HG03025 (cell line): ENCODE measurements around the gene SHISA5.
"Not testable (repeated sequence)": the region's sequence is repeated elsewhere in the genome, so short reads cannot be mapped to it uniquely, and the experiment has no call there.

ENCODE experiments used
- ATAC-seq: cut with Tn5 transposase; IDR thresholded peaks from one replicate; pipeline ENCODE4 v1.9.1; 2021; ENCODE audit warnings: mild to moderate bottlenecking, moderate library complexity; ENCODE audit not compliant: unreplicated experiment, low FRiP score

The SHISA5 gene

DNA sequence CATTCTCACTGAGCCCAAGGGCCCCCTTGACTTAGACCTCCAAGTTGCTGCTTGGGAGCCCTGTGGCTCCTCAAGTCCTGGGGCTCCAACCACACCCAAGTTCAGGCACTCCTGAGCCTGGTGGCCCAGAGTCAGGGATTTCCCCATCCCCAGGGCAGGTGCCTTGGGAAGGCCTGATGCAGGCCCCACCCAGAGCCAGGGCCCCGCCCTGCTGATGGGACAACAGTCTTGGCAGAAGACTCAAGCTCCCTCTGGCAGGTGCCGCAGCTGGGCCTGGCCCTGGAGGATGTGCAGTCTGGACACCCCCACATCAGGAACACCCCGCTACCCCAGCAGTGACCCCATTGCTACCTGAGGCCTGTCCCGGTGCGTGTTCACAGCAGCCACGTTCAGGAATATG is 17.7 kb upstream of the SHISA5 start:
- no peak for ATAC-seq

DNA sequence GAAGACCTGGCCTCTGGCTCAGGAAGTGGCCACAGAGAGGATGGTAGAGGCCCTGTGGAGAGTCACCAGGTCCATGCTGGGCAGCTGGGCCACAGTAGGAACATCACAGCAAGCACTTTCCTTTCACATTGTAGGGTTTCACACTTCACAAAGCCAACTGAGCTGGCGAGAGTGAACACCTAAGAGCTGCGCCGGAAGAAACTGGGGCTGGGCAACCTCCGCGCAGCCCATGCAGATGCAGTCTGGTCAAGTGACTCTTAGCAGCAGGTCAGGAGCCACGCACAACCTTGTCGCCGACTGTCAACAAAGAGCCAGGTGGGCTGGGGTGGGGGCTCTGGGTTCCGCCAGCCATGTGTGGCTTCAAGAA is 15.3 kb upstream of the SHISA5 start:
- ATAC-seq = no peak

DNA sequence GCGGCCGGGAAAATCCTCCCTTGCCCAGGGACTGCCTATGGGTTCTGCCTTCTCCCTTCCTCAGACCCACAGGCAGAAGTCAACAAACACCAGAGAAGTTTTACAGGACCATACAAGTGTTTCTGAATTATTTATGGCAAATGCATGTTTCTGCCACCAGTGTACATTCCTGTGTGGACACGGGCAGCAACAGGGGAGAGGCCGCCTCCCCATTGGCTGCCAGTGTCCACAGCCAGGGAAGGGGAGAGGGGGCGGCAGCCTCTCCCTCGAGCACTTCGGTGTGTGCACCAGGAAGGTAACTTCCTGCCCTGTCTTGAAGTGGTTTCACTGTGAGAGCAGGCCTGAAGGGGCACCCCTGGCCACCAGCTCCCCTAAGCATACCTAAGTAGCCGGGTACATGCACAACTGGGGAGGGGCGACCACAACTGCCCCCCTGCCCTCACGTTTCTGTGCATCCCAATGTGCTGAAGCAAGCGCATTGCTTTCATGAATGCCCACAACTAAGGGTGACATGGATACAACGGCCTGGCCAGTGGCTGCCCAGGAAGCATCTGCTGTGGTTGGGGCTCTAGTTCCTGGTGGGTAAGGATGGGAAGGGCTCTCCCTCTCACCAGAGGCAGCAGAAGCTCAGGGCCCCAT is 14.8 kb upstream of the SHISA5 start:
- no peak for ATAC-seq

DNA sequence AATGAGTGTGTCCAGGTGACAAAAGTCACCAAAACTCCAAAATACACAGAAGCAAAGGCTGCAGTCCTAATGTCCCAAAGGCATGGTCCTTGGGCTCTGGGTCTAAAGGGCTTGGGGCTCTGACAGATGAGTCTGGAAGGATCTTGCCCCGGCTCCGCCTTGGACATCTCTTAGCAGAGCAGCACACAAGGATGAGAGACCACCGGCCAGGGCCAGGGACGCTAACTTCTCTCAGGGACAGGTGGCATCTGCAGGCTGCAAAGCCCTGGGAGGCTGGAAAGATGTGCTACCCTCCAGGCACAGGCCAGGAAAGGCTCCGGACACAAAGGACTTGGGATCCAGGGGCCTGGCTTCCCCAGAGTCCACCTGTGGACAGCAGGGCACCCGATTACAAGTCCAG is 14.1 kb upstream of the SHISA5 start:
- ATAC-seq = no peak

DNA sequence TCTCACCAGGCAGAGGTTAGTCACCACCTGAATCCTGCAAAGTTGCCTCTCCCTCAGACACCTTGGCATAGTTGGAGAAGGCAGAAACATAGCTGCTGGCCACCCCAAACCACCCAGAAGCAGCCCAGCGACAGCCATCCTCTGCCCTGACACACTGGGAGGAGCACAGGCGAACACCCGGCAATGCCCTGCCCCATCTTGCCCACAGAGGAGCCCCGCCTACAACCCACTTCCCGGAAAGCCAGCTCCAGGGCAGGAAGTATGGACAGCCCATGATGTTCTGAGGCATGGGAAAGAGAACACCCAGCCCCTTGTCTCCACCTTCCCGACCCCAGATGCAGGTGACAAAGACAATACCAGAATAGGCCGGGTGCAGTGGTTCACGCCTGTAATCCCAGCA is 12.6 kb upstream of the SHISA5 start:
- no peak for ATAC-seq

DNA sequence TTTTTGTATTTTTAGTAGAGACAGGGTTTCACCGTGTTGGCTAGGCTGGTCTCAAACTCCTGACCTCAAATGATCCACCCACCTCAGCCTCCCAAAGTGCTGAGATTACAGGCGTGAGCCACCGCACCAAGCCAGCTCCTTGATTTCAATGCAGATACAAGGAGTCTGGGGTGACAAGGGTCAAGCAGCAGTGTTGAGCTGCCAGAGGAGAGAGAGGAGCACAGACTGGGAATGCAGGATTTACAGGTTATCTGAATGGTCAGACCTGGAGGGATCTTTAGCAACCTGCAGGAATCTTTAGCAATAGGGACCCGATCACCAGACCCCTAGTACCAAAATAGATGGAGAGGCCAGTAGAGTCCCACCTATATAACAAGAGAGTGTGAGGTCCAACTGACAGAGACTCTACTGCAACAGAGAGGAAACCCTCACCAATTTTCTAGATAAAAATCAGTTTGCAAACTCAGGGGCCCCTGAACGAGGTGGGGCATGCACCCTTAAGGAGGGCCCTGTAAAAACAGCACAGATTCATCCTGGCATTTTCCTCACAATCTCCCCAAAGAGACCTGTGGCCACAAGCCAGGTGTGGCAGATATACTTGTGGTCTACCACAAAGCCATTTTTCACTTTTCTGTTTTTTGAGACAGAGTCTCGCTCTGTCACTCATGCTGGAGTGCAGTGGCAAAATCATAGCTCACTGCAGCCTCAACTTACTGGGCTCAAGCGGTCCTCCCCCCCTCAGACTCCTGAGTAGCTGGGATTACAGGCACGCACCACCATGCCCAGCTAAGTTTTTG is 10.7 kb upstream of the SHISA5 start:
- no peak for ATAC-seq

DNA sequence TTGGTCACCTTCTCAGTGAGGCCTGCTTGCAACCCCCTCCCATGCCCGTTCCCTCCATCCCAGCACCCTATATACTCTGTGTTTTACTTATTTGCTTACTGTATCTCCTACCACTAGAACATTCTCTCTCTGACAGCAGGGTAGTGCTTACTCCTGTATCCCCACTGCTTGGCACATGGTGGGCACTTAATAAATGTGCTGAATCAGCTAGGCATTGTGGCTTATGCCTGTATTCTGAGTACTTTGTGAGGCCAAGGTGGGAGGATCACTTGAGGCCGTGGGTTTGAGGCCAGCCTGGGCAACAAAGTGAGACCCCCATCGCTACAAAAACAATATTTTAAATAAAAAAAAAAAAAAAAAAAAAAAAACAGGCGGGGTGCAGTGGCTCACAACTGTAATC is 7.6 kb upstream of the SHISA5 start:
- no peak for ATAC-seq

DNA sequence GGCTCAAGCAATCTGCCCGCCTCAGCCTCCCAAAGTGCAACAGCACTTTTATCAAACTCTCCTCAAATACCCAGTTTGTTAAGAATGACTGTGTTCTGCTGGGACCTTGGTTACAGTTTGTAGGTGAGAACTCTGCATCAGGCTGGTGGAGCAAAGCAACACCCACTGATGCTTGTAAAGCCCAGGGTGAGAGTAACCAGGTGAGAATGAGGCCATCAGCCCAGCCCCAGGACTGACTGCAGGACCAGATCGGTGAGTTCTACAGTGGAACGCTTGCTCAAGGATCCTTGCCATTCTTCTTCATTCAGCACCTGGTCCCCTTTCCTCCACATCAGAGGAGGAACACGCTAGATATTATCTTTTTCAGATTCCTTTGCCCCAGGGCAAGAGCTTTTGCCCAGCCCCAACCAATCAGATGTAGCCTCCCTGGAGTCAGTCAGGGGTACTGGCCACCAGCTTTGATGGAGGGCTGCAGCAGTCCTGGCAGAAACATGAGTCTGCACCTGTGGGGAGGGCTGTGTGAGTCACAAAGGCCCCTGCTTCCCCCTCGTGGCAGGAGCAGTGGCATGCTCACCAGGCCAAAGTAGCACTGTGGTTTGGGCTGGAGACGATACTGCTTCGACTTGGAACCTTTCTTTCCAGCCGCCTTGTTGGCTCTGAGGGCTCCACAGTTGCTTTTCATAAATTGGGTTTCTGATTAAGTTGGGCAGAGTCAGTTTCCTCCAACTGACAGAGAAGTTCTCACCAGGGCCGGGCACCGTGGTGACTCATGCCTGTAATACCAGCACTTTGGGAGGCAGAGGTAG is 3.5 kb upstream of the SHISA5 start:
- ATAC-seq = no peak

DNA sequence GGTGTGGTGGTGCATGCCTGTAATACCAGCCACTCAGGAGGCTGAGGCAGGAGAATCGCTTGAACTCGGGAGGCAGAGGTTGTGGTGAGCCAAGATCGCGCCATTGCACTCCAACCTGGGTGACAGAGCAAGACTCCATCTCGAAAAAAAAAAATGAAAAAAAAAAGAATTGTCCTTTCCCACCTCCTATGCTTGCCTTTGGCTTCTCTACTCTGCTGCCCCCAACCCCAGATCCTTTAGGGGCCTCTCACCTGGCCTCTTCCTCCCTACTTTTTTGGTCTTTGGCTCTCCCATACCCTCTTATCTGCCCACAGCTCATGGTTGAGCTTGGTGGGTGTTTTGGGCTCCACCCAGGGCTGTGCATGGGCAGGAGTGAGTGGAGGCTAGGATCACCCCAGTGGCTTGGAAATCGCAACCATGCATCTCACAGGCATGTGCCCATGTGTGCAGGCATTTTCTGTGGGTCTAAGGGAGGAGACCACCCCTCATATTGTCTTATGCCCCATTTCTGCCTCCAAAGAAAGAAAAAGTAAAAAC is 2.1 kb upstream of the SHISA5 start:
- no peak for ATAC-seq

DNA sequence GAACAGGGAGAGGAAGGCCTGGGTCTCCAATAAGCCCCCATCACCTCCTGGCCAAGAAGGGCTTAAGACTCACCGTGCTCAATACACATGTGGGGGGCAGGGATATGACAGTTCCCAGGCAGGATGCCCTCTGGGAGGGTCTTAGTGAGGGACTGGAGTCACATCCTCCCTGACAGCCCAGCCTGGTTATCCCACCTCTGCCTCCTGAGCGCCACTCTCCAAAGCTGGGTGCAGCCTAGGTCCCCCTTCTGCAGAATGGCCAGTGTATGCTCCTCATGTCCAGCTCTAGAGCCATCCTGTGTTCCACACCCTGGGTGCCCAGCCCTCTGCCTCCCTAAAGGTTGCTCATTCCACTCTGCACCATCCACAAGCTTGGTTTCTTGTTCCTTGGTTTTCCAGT is 1.2 kb upstream of the SHISA5 start:
- no peak for ATAC-seq

DNA sequence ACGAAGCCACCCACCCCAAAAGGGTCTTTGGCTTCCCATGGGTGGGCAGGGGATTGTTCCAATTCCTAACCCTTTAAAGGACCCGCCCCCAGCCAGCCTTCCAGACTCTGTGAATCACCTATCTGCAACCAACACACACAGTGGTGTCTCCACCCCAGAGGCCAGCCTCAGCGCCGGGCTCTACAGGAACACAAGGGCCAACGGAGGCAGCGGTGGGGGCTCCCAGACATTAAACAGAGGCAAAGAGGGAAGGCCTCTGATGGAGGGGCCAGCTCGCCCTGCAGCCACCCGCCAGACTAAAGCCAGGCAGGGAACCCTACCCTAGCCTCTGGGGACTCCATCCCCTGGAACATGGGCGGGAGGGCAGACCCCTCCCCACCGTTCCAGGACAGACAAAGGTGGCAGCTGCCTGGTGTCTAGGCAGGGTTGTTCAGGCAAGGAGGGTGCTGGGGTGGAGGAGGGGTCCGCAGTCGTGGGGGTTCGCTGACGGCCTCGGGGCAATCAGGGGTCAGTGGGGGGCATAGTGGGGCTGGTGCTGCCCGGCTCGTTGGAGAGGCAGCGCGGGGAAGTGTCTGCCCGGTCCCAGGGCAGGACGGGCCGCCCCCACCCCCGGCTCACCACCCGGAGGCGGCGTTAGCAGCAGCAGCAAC is 448 bp downstream of the SHISA5 start:
- no peak for ATAC-seq

DNA sequence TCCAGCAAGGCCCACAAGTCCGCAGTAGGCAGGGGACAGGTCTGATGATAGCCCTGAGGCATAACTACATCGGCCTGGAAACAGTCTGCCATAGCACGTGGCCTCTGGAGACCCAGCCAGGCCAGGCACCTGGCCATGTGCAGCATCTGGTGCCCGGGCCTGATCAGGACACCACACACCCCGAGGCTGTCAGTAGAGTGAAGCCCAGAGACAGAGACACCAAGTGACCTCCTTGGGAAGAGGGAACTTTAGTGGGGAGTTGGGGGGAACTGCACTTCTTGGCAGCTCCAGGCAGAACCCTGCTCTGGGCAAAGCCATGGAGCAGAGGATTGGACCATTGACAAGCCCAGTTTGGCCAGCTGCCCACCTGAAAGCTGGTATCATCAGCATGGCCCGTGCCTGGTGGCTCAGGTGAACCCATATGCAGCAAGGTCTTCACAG is 1.2 kb downstream of the SHISA5 start:
- ATAC-seq = no peak

DNA sequence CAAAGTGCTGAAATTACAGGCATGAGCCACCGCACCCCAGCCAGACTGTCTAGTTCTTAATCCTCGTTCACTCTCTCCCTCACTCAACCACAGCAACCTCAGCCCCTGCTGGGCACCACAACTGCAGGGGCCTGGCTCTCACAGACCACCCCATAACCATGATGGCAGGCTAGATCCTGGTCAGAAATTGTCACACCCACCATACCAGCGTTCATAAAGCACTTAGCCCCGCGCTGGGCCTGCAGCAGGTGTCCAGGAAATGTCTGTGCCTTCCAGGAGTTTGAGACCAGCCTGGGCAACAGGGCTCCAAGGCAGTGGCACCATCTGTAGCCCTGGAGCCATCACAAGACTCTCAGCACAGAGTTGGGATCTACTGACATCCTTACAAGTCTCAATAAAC is 1.9 kb downstream of the SHISA5 start:
- no peak for ATAC-seq

DNA sequence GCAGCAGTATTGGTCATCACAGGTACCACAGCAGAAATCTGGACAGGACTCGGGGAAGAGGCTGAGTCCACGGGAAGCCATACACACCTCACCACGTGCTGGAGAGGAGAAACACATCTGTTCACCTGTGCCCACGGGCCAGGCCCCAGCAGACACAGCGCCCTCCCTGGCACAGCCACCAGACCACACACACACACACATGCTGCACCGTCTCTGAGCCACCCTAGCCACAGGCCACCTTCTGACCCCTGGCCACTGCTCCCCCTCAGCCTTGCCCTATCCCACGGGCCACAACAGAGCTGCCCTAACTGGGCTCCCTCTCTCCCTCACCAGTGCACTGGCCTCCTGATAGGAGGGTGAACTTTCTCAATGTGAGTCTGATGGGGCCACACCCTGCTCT is 2.8 kb downstream of the SHISA5 start:
- no peak for ATAC-seq

DNA sequence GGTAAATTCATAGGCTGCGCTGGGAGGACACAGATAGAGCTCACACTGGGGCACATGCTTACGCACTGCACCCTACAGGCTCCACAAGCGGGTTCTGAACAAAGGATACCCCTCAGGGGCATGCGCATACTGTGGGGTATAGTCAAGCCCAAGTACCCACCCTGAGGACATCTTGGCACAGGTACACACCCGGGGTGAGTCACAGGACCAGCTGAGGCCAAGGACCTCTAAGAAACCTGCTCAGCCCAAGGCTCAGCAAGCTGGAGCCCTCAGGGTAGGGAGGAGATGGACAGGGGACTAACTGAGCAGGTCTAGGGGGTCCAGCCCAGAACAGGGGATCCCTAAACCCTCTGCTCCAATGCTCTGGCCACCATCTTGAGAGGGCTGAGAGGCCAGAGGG is 3.3 kb downstream of the SHISA5 start:
- ATAC-seq = no peak

DNA sequence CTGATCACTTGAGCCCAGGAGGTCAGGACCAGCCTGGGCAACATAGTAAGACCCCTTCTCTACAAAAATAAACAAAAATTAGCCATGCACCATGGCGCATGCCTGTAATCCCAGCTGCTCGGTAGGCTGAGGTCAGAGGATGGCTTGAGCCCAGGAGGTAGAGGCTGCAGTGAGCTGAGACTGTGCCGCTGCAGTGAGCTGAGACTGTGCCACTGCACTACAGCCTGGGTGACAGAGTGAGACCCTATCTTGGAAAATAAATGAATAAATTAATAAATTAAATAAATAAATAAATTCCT is 10.8 kb downstream of the SHISA5 start:
- ATAC-seq = no peak

DNA sequence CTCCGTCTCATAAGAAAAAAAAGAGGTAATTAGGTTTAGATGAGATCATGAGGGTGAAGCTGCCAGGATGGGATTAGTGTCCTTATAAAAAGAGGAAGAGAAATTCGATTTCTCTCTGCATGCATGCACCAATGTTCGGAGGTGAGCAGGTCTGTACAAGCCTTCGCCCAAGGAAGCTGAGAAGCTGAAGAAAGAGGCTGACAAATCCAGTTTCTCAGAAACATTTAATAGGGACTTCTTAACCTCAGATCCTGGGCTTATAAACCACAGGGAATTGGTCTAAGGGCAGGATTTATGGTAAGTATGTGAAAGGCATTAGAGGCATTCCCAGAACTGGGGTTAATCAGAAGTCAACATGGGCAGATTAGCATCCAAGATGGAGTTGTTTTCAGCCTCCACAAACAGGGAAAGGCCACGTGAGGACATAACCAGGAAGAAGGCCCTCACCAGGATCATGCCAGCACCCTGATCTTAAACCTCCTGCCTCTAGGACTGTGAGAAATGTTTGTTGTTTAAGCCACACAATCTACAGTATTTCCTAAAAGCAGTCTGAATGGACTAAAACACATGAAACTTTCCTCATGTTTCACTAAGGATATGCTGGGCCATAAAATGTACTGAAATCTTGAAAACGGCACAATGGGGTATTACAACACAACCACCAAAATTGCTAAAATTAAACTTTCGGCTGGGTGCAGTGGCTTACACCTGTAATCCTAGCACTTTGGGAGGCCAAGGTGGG is 11.3 kb downstream of the SHISA5 start:
- no peak for ATAC-seq

DNA sequence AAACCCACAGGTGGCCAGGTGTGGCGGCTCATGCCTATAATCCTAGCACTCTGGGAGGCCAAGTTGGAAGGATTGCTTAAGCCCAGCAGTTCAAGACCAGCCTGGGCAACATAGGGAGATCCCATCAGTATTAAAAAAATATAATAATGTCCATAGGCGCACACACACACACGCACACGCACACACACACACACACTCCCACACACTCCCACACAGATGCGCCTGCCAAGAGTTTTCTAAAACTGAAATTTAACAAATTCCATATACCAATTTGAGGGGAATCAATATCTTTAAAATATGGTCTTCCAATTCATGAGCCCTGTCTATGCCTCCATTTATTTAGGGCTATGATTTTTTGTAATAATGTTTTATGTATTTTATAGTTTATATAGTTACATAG is 17.0 kb downstream of the SHISA5 start:
- no peak for ATAC-seq

DNA sequence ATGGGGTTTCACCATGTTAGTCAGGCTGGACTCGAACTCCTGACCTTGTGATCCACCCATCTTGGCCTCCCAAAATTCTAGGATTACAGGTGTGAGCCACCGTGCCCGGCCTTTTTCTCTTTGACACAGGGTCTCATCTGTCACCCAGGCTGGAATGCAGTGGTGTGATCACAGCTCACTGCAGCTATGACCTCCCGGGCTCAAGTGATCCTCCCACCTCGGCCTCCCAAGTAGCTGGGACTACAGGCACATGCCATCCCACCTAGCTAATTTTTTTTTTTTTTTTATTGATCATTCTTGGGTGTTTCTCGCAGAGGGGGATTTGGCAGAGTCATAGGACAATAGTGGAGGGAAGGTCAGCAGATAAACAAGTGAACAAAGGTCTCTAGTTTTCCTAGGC is 21.2 kb downstream of the SHISA5 start:
- ATAC-seq = not testable (repeated sequence)

DNA sequence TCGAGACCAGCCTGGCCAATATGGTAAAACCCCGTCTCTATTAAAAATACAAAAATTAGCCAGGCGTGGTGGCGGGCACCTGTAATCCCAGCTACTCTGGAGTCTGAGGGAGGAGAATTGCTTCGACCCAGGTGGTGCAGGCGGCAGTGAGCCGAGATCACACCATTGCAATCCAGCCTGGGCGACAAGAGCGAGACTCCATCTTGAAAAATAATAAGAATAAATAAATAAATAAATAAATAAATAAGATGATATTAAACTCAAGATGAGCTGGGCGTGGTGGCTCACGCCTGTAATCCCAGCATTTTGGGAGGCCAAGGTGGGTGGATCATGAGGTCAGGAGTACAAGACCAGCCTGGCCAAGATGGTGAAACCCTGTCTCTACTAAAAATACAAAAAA is 23.1 kb downstream of the SHISA5 start:
- not testable (repeated sequence) for ATAC-seq
